ENCODE data around the gene SERINC3. TPM values are rescaled to one million over a fixed set of nuclear protein-coding genes. Genes with fewer than 3 reads are reported as not detected.

The SERINC3 gene
- total and polyA plus RNA-seq, 12 donors, result 38.9 to 116 (median 97.4) TPM

DNA sequence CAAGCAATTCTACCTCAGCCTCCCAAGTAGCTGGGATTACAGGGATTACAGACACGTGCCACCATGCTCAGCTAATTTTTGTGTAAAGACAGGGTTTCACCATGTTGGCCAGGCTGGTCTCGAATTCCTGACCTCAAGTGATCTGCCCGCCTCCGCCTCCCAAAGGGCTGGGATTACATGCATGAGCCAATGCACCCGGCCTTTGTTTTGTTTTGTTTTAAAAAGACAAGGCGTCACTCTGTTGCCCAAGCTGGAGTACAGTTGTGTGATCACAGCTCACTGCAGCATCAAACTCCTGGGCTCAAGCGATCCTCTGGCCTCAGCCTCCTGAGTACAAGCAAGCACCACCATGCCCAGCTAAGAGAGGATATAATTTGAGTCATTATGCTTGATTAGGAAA lies 5.4 kb downstream of the SERINC3 start:
- Histone ChIP-seq H3K27me3 (no peaks in the 10 kb centered on the region), H3K27ac (peak overlapping the region in 1 of 10 donors; percentile 32), H3K9me3 (no peaks in the 10 kb centered on the region), H3K4me3 (no peak overlapping the region), H3K4me1 (peaks cover 17 to 83% (median 67%) of the 10 kb centered on the region in 9 donors), H3K36me3 (peaks cover 0 to 46% (median 6%) of the 10 kb centered on the region in 9 donors)
- TF ChIP-seq, protein P1, sequence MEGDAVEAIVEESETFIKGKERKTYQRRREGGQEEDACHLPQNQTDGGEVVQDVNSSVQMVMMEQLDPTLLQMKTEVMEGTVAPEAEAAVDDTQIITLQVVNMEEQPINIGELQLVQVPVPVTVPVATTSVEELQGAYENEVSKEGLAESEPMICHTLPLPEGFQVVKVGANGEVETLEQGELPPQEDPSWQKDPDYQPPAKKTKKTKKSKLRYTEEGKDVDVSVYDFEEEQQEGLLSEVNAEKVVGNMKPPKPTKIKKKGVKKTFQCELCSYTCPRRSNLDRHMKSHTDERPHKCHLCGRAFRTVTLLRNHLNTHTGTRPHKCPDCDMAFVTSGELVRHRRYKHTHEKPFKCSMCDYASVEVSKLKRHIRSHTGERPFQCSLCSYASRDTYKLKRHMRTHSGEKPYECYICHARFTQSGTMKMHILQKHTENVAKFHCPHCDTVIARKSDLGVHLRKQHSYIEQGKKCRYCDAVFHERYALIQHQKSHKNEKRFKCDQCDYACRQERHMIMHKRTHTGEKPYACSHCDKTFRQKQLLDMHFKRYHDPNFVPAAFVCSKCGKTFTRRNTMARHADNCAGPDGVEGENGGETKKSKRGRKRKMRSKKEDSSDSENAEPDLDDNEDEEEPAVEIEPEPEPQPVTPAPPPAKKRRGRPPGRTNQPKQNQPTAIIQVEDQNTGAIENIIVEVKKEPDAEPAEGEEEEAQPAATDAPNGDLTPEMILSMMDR (IDR thresholded peaks at IDR 0.05), result no peak
- intact Hi-C loops (cut with DNase I), result no loop called here
- ATAC-seq (peak in 1 of 8 donors; percentile 34), DNase-seq (no peak)
- 60 to 69% methylated on average over 7 of the region's 7 CpGs for WGBS, 2 donors

DNA sequence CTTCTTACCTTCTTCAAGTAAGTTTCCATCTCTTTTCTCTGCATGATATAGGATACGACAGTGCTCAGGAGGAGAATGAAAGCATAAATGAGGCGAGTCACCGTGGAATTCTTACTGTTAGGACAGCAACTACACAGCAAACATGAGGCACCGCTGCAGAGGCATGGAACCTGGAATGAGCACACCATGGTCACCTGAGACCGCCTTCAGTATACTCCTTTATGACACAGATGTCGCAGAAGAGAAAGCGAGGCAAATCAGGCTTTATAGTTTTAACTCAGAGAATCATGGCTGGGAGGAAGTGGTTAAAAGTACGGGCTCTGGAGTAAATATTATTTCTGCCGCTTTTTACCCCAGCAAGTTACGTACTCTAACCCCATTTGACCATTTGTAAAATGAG lies 8.0 kb downstream of the SERINC3 start:
- DNase-seq (no peak), ATAC-seq (no peak)
- TF ChIP-seq, protein P1 (IDR thresholded peaks at IDR 0.05), result no peak
- 83 to 89% methylated on average over 10 of the region's 10 CpGs for WGBS, 2 donors
- H3K27ac ChIP-seq, result peak overlapping the region in 1 of 10 donors; percentile 20
- H3K27me3 ChIP-seq, result no peaks in the 10 kb centered on the region
- H3K36me3 ChIP-seq, result peaks cover 0 to 64% (median 30%) of the 10 kb centered on the region in 9 donors
- no peaks in the 10 kb centered on the region for H3K9me3 ChIP-seq
- intact Hi-C loops (cut with DNase I), result no loop called here
- H3K4me1 ChIP-seq, result peaks cover 5 to 59% (median 44%) of the 10 kb centered on the region in 9 donors
- H3K4me3 ChIP-seq, result no peak overlapping the region

DNA sequence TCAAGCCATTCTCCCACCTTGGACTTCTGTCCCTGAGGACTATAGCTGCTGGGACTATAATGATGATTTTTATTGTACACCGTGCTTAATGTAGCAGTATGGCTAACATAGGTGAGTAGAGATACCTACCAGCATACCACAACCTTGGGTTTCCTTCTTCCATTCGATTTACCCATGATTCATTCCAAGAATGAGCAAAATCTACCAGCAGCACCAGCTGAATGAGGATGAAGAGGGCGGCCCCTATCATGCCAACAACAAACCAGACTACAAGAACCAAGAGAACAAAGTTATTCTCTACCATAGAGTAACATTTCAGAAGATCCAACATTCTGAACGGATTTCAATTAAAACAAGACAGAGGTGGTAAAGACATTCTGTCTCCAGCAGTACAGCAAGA lies 12.1 kb downstream of the SERINC3 start:
- peaks cover 0 to 18% (median 3%) of the 10 kb centered on the region in 9 donors for H3K4me1 ChIP-seq
- H3K9me3 ChIP-seq, result no peaks in the 10 kb centered on the region
- peaks cover 0 to 93% (median 68%) of the 10 kb centered on the region in 9 donors for H3K36me3 ChIP-seq
- no peak overlapping the region for H3K27ac ChIP-seq
- DNase-seq (no peak), ATAC-seq (no peak)
- H3K4me3 ChIP-seq, result no peak overlapping the region
- WGBS, 2 donors, result 92% methylated on average over 4 of the region's 4 CpGs
- TF ChIP-seq, protein P1 (IDR thresholded peaks at IDR 0.05), result no peak
- H3K27me3 ChIP-seq, result no peaks in the 10 kb centered on the region
- intact Hi-C loops (cut with DNase I), result no loop called here

DNA sequence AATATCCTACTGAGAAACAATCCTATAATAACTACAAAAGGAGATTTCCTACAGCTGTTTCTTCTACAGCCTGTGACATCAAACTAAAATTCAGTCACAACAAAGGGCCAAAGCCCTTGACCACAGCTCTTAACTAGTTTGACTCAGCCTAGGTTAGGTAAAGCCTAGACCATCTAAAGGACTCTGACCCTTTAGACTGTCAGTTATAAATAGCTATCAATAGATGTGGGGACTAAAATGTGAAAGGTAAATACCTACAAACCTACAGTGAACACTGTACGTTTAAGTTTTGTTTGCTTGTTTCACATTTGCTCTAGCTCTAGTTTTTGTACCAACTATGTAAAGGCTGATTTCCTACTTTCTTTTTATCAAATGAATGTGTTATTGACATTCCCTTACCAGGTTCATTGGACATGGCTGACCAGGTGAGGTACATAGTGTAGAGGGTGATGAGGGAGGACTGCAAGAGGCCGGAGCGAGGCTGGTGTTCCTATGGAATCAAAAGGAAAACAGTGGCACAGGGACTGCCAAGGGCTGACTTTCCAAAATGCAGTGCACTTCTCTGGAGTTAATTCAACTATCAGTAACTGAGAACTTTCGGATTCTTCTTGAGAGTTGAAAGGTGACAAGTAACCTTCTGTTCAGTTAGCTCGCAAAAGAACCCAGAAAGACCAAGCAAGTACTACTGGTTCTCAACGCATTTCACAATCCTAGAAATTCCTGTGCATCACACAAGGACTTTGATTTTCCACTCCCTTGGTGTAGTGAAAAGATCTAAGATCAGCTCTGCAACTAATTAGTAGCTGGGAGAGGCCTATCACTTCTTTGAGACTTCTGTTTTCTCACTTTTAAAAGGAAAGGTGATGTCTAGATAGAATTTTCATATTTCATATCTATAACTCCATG lies 17.2 kb downstream of the SERINC3 start:
- intact Hi-C loops (cut with DNase I), result no loop called here
- TF ChIP-seq, protein P1 (IDR thresholded peaks at IDR 0.05), result no peak
- Histone ChIP-seq H3K36me3 (peaks cover 0 to 100% (median 89%) of the 10 kb centered on the region in 9 donors), H3K27me3 (no peaks in the 10 kb centered on the region), H3K4me1 (peaks cover 2 to 21% (median 13%) of the 10 kb centered on the region in 9 donors), H3K4me3 (no peak overlapping the region), H3K9me3 (no peaks in the 10 kb centered on the region), H3K27ac (no peak overlapping the region)
- ATAC-seq (no peak), DNase-seq (no peak)
- WGBS, 2 donors, result 92 to 96% methylated on average over 6 of the region's 6 CpGs

Measured in heart right ventricle (tissue), 16 donors.